HuH-7.5 (cell line): ENCODE data around the gene RDM1.
"Not testable (repeated sequence)": the region's sequence is repeated elsewhere in the genome, so short reads cannot be mapped to it uniquely, and the experiment has no call there.

Experiments
- DNase-seq: peaks from one replicate; pipeline ENCODE4 v3.0.0; 2011; ENCODE audit warnings: low spot score

RDM1 gene

DNA sequence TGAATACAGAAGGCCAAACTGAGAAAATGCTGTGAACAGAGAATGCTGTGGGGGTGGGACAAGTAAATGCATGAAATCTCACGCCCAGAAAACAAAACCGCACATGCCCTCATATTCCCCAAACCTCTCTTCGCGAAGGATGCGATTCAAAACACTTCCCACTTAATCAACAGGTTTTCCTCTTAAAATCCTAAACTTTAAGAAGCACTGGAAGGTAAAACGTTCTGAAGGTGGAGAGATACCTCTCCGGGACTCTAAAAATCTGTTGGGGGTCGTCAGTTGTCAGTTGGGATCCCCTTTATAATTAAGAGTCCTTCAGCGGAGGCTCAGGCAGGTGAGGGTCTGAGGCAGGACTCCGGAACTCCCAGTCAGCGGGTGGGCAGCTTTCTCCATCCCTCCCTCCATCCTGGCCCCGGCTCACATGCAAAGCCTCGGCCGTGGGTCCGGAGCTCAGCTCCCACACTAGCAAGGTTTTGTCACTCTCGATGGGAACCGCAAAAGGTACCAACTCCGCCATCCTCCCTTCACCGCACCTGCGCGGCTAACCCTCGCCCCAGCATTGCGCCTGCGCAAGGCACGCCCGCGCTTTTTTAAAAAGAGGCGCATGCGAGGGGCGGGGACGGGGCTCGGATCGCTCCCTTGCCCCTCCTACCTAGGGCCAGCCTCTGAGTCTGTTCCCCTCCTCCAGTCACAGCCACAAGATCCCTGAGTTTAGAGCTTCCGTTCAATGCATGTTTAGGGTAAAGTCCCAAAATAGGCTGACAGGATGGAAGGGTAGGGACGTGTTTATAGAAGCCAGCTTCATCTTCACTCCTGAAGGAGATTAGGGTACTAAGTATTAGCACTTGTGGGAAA is at the start of gene RDM1:
RDM1 (minus strand) TSS at position 563 of the 855 bp plus-strand sequence; CDS start at position 517, 46 bp downstream.
- peak; percentile 76 for DNase-seq

DNA sequence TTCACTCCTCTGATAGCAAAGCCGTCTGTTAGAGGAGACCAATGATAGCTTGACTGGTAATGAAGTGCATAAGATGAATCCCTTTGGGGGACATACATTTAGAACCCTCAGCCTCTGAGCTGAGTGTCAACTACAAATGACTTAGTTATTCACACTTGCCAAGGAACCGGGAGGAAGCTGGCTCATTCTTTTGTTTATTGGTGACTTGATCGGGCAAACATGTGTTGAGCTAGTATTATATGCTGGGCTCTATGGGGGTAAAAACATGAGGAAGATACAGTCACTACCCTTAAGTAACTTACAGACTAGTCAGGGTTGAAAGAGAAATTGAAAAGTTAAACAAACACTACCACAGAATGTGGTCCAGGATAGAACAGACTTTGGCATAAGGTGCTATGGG is 47.8 kb upstream of the RDM1 start:
- DNase-seq: no peak

DNA sequence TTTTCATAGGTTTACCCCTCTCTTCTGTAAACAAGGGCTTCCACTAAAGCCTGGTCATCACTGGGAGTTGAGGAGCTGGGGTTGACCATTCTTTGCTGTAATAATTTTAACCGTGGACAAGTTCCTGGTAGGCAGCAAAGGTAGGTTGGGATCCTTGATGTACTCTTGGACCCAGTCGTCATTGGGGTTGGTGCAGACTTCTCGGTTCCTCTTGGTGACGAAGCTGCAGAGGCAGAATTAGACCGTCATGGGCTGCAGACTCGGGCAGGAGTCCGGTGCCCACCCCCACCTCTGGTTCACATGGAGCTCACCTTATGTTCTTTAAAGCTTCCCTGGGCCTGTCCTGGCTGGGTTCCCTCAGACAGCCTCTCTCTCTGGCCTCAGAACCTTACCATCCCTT is 46.9 kb upstream of the RDM1 start:
- no peak for DNase-seq

- peak; percentile 31 for DNase-seq
Observed at GRCh38 chr17:35973333-35974260, 43.0 kb upstream of the RDM1 start.

GRCh38 chr17:35972945-35973332 is 42.4 kb upstream of the RDM1 start:
- no peak for DNase-seq

GRCh38 chr17:35972535-35972934 is 42.0 kb upstream of the RDM1 start:
- no peak for DNase-seq

DNA sequence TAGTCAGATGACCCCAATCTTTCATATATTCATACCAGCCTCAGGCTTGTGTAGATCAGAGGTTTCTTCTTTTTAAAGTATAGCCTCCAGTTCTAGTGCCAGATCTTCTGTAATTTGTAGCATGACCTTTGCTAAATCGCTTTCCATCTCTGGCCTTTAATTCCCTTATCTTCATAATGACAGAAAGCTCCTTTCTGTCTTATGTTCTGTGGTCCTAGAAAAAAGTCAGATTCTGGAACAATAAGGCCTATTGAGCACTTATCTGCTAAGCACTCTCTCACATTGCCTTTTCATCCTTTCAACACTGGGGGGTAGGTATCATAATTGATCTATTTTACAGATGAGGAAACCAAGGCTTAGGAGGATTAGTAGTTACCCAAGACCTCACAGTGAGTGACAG is 41.5 kb upstream of the RDM1 start:
- no peak for DNase-seq

- DNase-seq: peak; percentile 21
Observed at GRCh38 chr17:35969558-35970380, 39.2 kb upstream of the RDM1 start.

- DNase-seq: no peak
Observed at GRCh38 chr17:35968520-35969054, 38.0 kb upstream of the RDM1 start.

DNA sequence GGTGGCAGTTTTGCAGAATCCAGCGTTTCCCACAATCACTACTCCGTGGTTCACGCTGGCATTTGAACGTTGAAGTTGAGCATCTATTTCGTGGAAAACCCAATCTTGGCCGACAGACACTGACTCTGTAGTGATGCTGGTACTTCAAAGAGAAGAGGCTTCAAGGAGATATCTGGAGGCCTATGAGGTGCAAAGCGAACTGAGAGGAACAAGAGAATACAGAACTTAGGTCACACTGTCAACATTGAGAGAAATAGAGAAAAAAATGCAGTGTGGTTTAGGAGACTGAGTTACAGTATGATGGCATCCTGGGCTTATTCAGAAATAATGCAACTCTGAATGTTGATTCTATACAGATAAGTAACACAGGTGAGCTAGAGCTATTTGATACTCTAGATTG is 34.7 kb upstream of the RDM1 start:
- DNase-seq: no peak

DNA sequence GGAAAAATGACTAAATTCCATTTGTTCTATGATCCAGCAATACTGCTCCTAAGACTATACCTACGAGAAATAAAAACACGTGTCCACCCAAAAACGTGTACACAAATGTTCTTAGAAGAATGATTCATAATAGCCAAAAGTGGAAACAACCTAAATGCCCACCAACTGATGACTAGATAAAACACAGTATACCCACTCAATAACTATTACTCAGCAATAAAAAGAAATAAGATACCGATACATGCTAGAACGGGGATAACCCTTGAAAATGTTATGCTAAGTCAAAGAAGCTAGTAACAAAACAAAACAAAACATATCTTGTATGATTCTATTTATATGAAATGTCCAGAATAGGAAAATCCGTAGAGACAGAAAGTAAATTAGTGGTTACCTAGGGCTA is 33.1 kb upstream of the RDM1 start:
- no peak for DNase-seq

GRCh38 chr17:35953720-35954119 is 23.1 kb upstream of the RDM1 start:
- DNase-seq: no peak

DNA sequence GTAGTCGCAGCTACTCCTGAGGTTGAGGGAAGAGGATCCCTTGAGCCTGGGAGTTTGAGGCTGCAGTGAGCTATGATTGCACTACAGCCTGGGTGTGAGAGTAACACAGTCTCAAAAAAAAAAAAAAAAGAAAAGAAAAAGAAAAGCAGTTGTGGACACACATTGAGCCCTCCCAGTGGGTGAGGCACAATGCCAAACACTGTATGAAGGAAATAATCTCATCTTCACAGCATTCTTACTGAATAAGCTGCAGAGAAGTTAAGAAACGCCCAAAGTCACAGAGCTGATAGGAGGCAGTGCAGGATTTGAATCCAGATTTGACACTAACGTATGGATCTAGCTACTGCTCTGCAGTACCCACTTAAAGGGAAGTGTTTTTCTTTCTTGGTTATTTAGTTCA is 18.8 kb upstream of the RDM1 start:
- no peak for DNase-seq

GRCh38 chr17:35948092-35948491 is 17.5 kb upstream of the RDM1 start:
- no peak for DNase-seq

DNA sequence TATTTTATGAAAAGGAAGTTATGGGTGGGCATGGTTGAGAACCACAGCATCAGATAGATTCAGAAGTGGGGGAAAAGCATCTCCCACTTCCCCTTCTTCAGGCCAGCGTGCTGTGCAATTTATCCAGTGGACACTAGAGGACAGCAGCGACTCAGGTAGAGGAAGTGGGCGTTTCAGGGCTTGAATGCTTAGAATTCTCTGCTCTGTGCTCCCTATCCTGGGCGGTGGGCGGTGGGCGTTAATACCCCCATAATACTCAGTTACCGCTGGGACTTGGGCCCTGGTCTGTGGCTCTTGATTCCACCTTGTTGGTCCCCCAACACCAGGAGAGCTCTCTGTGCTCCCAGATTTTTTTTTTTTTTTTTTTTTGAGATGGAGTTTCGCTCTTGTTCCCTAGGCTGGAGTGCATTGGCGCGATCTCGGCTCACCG is 16.6 kb upstream of the RDM1 start:
- no peak for DNase-seq

DNA sequence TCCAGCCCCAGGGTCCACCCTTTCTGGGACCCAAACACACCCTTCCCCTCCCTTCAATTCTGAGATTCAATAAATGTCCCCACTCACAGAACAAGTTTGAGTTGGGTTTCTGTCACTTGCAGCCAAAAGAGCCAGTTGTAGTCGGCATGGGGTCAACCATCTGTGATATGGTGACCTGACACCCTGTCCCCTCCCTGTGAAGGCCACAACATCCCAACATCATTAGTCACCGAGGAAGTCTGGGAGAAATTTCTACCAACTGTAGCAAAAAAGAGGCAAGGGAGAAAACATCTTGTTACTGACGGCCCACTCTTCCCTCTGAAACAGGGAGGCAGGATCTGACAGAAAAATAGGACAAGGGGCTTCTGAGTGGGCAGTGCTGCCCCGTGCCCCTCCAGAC is 13.6 kb upstream of the RDM1 start:
- DNase-seq: no peak

GRCh38 chr17:35943537-35943936 is 13.0 kb upstream of the RDM1 start, which contains the start of gene LYZL6:
TSS of gene LYZL6 (minus strand) at chr17:35943713. CDS start at chr17:35939356, 4,357 bp downstream.
- no peak for DNase-seq

DNA sequence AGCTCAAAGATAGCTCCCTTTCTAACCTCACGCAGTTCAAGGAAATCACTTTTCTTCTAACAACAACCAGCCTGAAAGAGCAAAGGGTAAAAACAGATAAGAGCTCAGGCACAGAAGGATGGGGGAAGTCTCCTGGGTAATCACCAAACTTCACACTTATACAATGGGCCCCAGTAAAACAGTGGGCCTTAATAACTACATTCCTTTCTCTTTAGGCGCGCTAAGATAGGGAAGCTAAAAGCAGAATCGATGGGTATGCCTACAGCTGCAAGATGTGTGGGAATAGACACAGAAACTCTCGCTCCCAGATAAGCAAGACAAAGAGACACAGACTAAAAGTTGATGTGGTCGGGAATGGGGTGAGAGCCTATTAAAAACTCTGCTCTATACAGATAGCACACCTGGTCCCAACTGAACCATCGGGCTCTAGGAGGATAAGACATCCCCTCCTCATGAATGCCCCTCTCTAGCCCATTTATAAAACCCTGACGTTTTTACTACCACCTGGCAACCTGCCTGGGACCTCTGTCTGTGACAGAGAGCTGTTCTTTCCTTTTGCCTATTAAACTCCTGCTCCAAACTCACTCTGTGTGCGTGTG is 12.1 kb upstream of the RDM1 start:
- DNase-seq: no peak

DNA sequence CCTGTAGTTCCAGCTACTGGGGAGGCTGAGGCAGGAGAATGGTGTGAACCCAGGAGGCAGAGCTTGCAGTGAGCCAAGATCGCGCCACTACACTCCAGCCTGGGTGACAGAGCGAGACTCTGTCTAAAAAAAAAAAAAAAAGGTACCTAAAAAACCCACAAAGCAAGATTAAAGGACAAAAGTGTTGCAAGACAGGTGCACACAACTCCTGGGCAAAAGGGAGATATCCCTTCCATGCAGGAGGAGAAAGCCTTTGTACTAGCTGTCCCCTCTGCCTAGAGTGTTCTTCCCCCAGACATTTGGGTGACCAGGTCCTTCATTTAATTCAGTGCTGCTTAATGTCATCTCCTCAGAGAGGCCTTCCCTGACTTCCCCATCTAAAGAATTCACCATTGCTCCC is 7.9 kb upstream of the RDM1 start:
- not testable (repeated sequence) for DNase-seq

DNA sequence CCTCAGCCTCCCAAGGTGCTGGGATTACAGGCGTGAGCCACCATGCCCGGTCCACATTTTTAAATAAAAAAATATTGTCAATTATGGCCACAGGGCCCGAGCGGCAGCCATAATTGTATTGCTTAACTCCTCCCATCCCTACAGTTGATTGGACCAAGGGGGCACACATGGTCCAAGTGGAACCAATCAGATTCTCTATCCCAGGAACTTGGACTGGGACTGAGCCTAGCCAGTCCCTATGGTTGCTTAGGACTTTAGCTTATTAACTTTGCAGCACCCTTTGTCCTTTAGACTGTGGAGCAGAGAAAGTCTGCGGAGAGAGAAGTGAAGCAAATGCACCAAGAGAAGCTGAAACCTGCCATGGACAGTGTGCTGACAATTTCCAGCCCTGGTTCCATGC is 5.5 kb upstream of the RDM1 start:
- no peak for DNase-seq

- DNase-seq: no peak
Observed at GRCh38 chr17:35934760-35935159, 4.2 kb upstream of the RDM1 start.
